Measurements from ENCODE around the gene TMEM131L.
"Not testable (repeated sequence)": the region's sequence is repeated elsewhere in the genome, so short reads cannot be mapped to it uniquely, and the experiment has no call there.

Gene TMEM131L

GRCh38 chr4:153528705-153529485 lies 62.7 kb downstream of the TMEM131L start:
- no peak for DNase-seq

- no peak for DNase-seq
Measured at GRCh38 chr4:153529646-153530045, 63.5 kb downstream of the TMEM131L start.

GRCh38 chr4:153530284-153530999 lies 64.3 kb downstream of the TMEM131L start:
- DNase-seq = no peak

GRCh38 chr4:153531000-153531358 lies 64.8 kb downstream of the TMEM131L start:
- no peak for DNase-seq

- no peak for DNase-seq
Measured at GRCh38 chr4:153531976-153532626, 65.9 kb downstream of the TMEM131L start.

- no peak for DNase-seq
Measured at GRCh38 chr4:153532636-153533035, 66.5 kb downstream of the TMEM131L start.

GRCh38 chr4:153533387-153533786 lies 67.2 kb downstream of the TMEM131L start:
- DNase-seq = no peak

GRCh38 chr4:153534792-153535629 lies 68.9 kb downstream of the TMEM131L start:
- no peak for DNase-seq

- DNase-seq = no peak
Measured at GRCh38 chr4:153535772-153536513, 69.8 kb downstream of the TMEM131L start.

GRCh38 chr4:153537493-153537960 lies 71.4 kb downstream of the TMEM131L start:
- DNase-seq = no peak

GRCh38 chr4:153538487-153539357 lies 72.6 kb downstream of the TMEM131L start:
- DNase-seq = no peak

GRCh38 chr4:153539422-153539821 lies 73.3 kb downstream of the TMEM131L start:
- no peak for DNase-seq

GRCh38 chr4:153541456-153542096 lies 75.4 kb downstream of the TMEM131L start:
- DNase-seq = no peak

GRCh38 chr4:153542131-153542530 lies 76.0 kb downstream of the TMEM131L start:
- no peak for DNase-seq

- DNase-seq = no peak
Measured at GRCh38 chr4:153542834-153543233, 76.7 kb downstream of the TMEM131L start.

- no peak for DNase-seq
Measured at GRCh38 chr4:153543351-153543750, 77.2 kb downstream of the TMEM131L start.

GRCh38 chr4:153545822-153546221 lies 79.7 kb downstream of the TMEM131L start:
- DNase-seq = no peak

GRCh38 chr4:153546280-153546679 lies 80.1 kb downstream of the TMEM131L start:
- no peak for DNase-seq

- DNase-seq = no peak
Measured at GRCh38 chr4:153547520-153547919, 81.4 kb downstream of the TMEM131L start.

GRCh38 chr4:153548907-153549306 lies 82.7 kb downstream of the TMEM131L start:
- not testable (repeated sequence) for DNase-seq
